ENCODE measurements around the gene ITGB1BP1.
A peak's percentile ranks its signal among the peaks of the same experiment; 100 is the strongest.

Gene ITGB1BP1

DNA sequence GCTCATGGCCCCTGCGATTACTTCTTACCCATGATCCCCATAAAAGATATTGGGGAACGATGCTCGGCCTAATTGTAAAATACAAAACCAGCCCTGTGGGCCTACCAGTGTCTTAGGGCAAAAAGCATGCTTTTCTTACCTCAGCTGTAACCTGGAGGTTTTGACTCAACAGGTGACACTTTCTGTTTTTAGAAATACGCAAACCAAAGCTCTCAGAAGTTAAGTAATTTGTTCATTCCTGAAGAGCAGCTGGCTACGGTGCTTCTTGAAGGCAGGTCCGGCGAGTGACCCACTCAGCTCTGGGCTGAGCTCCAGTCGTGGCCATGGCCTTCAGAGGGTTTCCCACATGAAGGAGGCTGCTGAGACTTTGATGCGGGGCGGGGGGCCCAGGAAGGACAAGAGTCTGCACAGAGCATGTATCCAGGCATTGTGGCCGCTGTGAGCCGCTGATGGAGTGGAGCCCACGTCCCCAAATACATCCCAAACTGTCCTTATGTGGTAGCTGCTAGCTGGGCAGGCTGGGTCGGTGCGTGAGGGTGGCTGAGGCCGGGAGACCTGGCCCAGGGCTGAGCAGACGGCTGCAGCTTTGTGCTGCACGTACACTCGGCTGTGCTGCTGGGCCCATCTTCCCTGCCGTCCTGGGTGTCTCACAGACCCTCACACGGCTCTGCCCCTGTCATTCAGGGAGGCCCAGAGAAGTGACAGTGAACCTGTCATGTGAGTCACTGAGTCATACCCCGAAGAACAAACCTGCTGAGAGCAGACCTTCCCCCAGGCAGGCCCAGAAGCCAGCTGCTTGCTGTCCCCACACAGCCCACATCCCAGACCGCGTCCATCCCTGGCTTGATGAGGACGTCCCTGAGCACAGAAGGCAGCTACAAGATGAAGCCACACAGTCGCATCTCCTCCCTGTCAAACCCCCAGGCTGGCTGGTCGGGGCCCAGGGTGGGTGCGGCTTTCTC, 34.1 kb downstream of the ITGB1BP1 start:
- H3K4me3 ChIP-seq (ENCODE audit: low read depth, low read length), result no peak overlapping the region
- no peak for DNase-seq (ENCODE audit: low read depth, low spot score)
- TF ChIP-seq, protein P1, sequence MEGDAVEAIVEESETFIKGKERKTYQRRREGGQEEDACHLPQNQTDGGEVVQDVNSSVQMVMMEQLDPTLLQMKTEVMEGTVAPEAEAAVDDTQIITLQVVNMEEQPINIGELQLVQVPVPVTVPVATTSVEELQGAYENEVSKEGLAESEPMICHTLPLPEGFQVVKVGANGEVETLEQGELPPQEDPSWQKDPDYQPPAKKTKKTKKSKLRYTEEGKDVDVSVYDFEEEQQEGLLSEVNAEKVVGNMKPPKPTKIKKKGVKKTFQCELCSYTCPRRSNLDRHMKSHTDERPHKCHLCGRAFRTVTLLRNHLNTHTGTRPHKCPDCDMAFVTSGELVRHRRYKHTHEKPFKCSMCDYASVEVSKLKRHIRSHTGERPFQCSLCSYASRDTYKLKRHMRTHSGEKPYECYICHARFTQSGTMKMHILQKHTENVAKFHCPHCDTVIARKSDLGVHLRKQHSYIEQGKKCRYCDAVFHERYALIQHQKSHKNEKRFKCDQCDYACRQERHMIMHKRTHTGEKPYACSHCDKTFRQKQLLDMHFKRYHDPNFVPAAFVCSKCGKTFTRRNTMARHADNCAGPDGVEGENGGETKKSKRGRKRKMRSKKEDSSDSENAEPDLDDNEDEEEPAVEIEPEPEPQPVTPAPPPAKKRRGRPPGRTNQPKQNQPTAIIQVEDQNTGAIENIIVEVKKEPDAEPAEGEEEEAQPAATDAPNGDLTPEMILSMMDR (IDR thresholded peaks at IDR 0.05; ENCODE audit: low read depth, low read length), result no peak
- in situ Hi-C loops (cut with HindIII; ENCODE audit: low sequenced_read_pairs), result no loop called here

DNA sequence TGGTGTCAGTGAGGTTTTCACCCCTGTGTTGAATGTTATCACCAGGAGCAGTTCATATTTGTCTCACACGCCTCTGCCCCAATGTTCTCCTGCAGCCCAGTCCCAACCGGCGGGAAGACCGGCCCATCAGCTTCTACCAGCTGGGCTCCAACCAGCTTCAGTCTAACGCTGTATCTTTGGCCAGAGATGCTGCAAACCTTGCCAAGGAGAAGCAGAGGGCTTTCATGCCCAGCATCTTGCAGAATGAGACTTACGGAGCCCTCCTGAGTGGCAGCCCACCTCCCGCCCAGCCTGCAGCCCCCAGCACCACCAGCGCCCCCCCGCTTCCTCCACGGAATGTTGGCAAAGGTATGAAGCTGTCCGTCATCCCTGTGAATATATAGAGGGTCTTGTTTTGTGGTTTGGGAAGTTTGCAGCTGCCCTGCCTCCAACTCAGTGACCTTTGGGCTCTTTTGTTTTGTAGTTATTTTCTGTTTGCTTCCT, 35.1 kb downstream of the ITGB1BP1 start:
- TF ChIP-seq, protein P1 (IDR thresholded peaks at IDR 0.05; ENCODE audit: low read depth, low read length), result no peak
- in situ Hi-C loops (cut with HindIII; ENCODE audit: low sequenced_read_pairs), result no loop called here
- no peak overlapping the region for H3K4me3 ChIP-seq (ENCODE audit: low read depth, low read length)

DNA sequence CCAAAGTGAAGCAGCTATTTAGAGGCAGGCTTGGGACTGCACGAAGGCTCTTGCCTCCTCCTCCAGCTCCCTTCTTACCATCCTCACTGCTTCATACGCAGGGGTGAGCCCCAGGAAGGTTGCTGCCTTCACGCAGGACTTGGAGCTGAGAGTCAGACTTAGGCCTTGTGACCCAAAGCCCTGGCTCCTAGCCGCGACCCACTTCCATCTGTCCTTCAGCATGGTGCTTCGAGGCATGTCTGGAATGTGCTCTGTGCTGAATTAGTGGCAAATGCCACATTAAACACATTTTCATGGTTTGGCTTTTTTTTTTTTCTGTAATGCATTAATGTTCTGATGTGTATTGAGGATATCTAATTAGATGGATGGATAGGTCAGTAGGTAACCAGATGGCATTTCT, 37.5 kb downstream of the ITGB1BP1 start:
- no peak overlapping the region for H3K4me3 ChIP-seq (ENCODE audit: low read depth, low read length)
- TF ChIP-seq, protein P1 (IDR thresholded peaks at IDR 0.05; ENCODE audit: low read depth, low read length), result no peak
- no peak for DNase-seq (ENCODE audit: low read depth, low spot score)
- in situ Hi-C loops (cut with HindIII; ENCODE audit: low sequenced_read_pairs), result no loop called here

More for the DNA sequence above, 35.1 kb downstream of the ITGB1BP1 start:
- DNase-seq (ENCODE audit: low read depth, low spot score), result no peak

DNA sequence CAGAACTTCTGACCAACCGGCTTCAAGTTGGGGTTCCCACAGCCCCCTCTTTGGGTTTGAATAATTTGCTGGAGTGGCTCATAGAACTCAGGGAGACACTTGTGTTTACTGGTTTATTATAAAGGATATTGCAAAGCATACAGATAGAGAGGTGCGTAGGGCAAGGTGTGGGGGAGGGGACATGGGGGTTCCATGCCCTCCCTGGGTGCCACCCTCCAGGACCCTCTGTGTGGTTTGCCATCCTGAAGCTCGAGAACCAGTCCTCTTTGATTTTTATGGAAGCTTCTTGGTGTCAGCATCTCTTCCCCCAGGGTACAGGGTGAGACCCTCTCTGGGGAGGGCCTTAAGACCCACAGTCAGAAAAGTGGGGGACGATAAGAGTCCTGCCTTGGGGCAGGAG, 38.8 kb downstream of the ITGB1BP1 start:
- no peak for DNase-seq (ENCODE audit: low read depth, low spot score)
- no peak overlapping the region for H3K4me3 ChIP-seq (ENCODE audit: low read depth, low read length)
- in situ Hi-C loops (cut with HindIII; ENCODE audit: low sequenced_read_pairs), result no loop called here
- TF ChIP-seq, protein P1 (IDR thresholded peaks at IDR 0.05; ENCODE audit: low read depth, low read length), result no peak

DNA sequence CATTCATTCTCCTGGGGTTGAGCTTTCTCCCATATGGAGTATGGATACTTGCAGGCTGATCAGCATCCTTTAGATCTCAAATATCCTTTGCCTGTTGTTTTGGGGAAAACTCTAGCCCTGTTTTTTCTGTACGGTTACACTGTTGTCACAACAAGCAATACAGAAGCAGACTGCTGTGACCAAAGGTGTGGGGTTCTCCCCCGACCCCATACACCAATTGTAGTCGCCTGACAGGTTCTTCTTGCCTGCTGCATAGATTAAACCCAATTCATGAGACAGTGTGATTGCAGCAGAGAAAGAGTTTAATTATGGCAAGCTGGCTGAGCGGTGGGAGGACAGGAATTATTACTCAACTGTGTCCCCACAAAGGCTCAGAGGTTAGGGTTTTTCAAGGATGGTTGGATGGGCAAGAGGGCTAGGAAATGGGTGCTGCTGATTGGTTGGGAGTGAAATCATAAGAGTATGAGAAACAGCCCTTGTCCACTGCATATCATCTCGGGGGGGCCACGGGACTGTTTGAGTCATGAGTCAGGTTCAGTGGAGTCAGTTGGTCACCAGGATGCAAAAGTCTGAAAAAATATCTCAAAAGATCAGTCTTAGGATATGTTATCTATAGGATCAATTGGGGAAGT, 40.6 kb downstream of the ITGB1BP1 start:
- no peak for DNase-seq (ENCODE audit: low read depth, low spot score)
- no peak overlapping the region for H3K4me3 ChIP-seq (ENCODE audit: low read depth, low read length)
- TF ChIP-seq, protein P1 (IDR thresholded peaks at IDR 0.05; ENCODE audit: low read depth, low read length), result no peak
- in situ Hi-C loops (cut with HindIII; ENCODE audit: low sequenced_read_pairs), result no loop called here

DNA sequence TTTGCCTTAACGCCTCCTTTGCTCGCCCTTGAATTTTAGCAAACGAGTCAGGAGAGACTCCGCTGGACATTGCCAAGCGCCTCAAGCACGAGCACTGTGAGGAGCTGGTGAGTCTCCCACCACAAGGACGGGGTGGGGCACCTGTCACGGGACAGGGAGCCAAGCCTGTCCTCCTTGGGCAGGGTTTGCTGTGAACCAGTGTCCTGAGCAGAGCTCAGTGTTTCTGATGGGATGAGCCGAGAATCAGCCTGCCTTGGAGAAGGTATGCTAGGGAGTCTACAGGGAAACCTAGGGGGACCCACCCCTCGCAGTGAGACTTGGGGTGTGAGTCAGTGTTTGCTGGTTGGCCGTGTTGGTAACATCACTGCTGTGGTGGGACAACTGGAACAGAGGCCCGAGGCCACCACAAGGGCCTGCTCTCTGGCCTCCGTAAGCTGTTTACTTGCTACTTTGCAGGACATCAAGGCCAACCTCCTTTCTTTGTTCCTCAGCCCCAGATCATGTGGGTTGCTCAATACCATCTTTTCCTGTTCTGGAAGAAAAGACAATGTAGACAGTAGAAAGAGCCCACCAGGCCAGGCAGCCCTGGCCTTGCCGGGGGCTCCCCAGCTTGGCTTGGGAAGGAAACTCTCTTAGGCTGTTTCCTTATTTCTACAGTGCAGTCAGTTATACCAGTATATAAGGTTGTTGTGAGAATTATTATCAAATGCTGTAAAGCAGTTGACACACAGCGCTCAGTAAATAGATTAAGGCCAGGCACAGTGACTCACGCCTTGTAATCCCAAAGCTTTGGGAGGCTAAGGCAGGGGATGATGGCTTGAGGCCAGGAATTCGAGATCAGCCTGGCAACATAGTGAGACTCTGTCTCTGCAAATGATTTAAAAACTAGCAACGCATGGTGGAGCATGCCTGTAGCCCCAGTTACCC, 42.4 kb downstream of the ITGB1BP1 start:
- H3K4me3 ChIP-seq (ENCODE audit: low read depth, low read length), result no peak overlapping the region
- peak; percentile 92 for DNase-seq (ENCODE audit: low read depth, low spot score)
- TF ChIP-seq, protein P1 (IDR thresholded peaks at IDR 0.05; ENCODE audit: low read depth, low read length), result no peak
- in situ Hi-C loops (cut with HindIII; ENCODE audit: low sequenced_read_pairs), result no loop called here
